ENCODE measurements around the gene DCLK2. TPM values are rescaled to one million over a fixed set of nuclear protein-coding genes. Genes with fewer than 3 reads are reported as not detected.

The DCLK2 gene
- total RNA-seq, 4 donors from 2014 or later: 0.61 to 4.0 (median 0.74) TPM

DNA sequence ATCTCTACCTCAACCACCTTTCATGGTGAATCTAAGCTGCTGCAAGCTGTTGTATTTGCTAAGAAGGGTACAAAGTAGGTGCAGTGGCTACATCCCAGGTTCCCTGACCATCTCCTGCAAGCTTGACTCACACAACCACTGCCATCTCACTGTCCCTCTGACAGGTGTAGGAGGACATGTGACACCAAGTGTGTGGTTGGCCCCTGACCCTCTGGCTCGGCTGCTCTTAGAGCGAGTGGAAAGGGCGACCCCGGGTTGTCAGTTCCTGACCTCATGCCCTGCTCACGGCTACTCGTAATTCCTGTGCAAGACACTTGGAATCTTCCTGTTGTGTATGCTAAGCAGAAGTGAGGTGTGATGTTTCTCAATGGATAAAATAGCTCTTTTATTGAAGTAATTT, 184.4 kb downstream of the DCLK2 start:
- no peak for DNase-seq
- H3K4me3 ChIP-seq: no peak overlapping the region
- TF ChIP-seq POLR2A (IDR thresholded peaks at IDR 0.05) (no peak), CTCF (IDR thresholded peaks at IDR 0.05) (no peak)
- peaks cover 0 to 3% (median 0%) of the 10 kb centered on the region in 3 donors for H3K4me1 ChIP-seq
- H3K27me3 ChIP-seq: no peaks in the 10 kb centered on the region
- H3K27ac ChIP-seq: no peak overlapping the region
- intact Hi-C loops (cut with DNase I): no loop called here
- H3K36me3 ChIP-seq: peaks cover 0 to 30% (median 0%) of the 10 kb centered on the region in 3 donors
- H3K9me3 ChIP-seq: no peaks in the 10 kb centered on the region
- WGBS, 2 donors: 90 to 97% methylated on average over 4 to 6 of the region's 6 CpGs

GRCh38 chr4:150264595-150265161, 186.4 kb downstream of the DCLK2 start:
- no peak for TF ChIP-seq POLR2A (IDR thresholded peaks at IDR 0.05)
- TF ChIP-seq CTCF (IDR thresholded peaks at IDR 0.05): no peak
- H3K27me3 ChIP-seq: no peaks in the 10 kb centered on the region
- no peak overlapping the region for H3K4me3 ChIP-seq
- H3K27ac ChIP-seq: no peak overlapping the region
- no peaks in the 10 kb centered on the region for H3K4me1 ChIP-seq
- DNase-seq: no peak
- H3K36me3 ChIP-seq: peaks cover 0 to 33% (median 0%) of the 10 kb centered on the region in 3 donors
- 78 to 92% methylated on average over 6 of the region's 6 CpGs for WGBS, 2 donors
- intact Hi-C loops (cut with DNase I): no loop called here
- no peaks in the 10 kb centered on the region for H3K9me3 ChIP-seq

- Histone ChIP-seq H3K4me1 (no peaks in the 10 kb centered on the region), H3K4me3 (no peak overlapping the region), H3K27me3 (no peaks in the 10 kb centered on the region), H3K9me3 (no peaks in the 10 kb centered on the region), H3K36me3 (peaks cover 0 to 44% (median 0%) of the 10 kb centered on the region in 3 donors), H3K27ac (no peak overlapping the region)
- intact Hi-C loops (cut with DNase I): no loop called here
- DNase-seq: no peak
- 71 to 80% methylated on average over 1 of the region's 1 CpG for WGBS, 2 donors
- TF ChIP-seq POLR2A (IDR thresholded peaks at IDR 0.05): no peak
- no peak for TF ChIP-seq CTCF (IDR thresholded peaks at IDR 0.05)
Measured at GRCh38 chr4:150265806-150266205, 187.6 kb downstream of the DCLK2 start.

DNA sequence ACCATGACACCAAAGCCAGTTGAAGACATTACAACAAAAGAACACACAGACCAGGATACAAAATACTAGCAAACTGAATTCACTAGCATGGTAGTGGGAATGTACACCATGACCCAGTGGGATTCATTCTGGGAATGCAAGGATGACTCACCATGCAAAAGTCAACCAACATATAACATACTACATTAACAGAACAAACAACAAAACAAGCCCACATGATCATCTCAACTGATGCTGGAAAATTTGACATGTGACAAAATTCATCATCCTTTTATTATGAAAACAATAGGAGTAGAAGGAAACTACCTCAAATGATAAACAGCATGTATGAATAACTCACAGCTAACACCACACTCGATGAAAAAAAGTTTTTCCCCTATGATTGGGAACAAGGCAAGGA, 190.2 kb downstream of the DCLK2 start:
- no peaks in the 10 kb centered on the region for H3K27me3 ChIP-seq
- H3K4me1 ChIP-seq: no peaks in the 10 kb centered on the region
- no peak for DNase-seq
- H3K36me3 ChIP-seq: peaks cover 0 to 68% (median 0%) of the 10 kb centered on the region in 3 donors
- 92 to 100% methylated on average over 1 of the region's 1 CpG for WGBS, 2 donors
- no peaks in the 10 kb centered on the region for H3K9me3 ChIP-seq
- no peak overlapping the region for H3K27ac ChIP-seq
- intact Hi-C loops (cut with DNase I): no loop called here
- no peak overlapping the region for H3K4me3 ChIP-seq
- TF ChIP-seq POLR2A (IDR thresholded peaks at IDR 0.05) (no peak), CTCF (IDR thresholded peaks at IDR 0.05) (no peak)

DNA sequence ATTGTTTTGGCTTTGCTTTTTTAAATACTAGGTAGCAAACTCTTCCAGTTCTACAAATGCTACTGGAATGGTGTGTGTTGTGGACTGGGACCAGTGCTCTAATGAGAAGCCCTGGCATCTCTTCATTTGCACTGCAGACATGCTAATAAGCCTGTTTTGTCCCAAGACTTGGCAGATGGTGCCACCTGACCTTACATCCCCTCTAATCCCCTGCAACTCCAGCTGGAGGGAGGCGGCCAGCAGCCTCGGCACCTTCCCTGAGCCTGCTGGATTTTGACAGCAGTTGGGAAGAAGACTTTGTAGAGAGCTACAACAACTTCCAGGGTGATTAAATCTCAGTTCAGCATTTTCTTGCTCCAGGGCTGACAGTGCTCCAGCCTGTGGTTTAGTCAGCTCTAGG, 200.0 kb downstream of the DCLK2 start:
- Histone ChIP-seq H3K27me3 (no peaks in the 10 kb centered on the region), H3K27ac (no peak overlapping the region), H3K4me3 (no peak overlapping the region), H3K4me1 (no peaks in the 10 kb centered on the region), H3K9me3 (peaks cover 0 to 9% (median 0%) of the 10 kb centered on the region in 3 donors), H3K36me3 (peaks cover 0 to 82% (median 0%) of the 10 kb centered on the region in 3 donors)
- DNase-seq: no peak
- intact Hi-C loops (cut with DNase I): no loop called here
- WGBS, 2 donors: 40 to 83% methylated on average over 1 to 2 of the region's 2 CpGs
- TF ChIP-seq CTCF (IDR thresholded peaks at IDR 0.05) (no peak), POLR2A (IDR thresholded peaks at IDR 0.05) (no peak)
